Bone marrow (tissue), 2 donors: Measurements from ENCODE around the gene OR1L4.

Experiments
- DNase-seq, 2 donors: peaks; one replicate each; lab custom pipeline; 2025; lab: John Stamatoyannopoulos, UW

Gene OR1L4

GRCh38 chr9:122723690-122724089 is at the start of gene OR1L4:
OR1L4 (plus strand) TSS chr9:122723990; CDS start chr9:122723990, 0 bp downstream.
- DNase-seq, result no peak

GRCh38 chr9:122684851-122685250 is 38.9 kb upstream of the OR1L4 start:
- no peak for DNase-seq

- no peak for DNase-seq
These were observed 28.1 kb upstream of the OR1L4 start for GRCh38 chr9:122695696-122696095.

- DNase-seq, result no peak
These were observed 5.8 kb upstream of the OR1L4 start for GRCh38 chr9:122718038-122718437.

GRCh38 chr9:122719218-122719617 is 4.6 kb upstream of the OR1L4 start:
- no peak for DNase-seq

- no peak for DNase-seq
These were observed 18.2 kb downstream of the OR1L4 start, which contains the start of gene OR1L6 for GRCh38 chr9:122742003-122742402. OR1L6 (plus strand) TSS chr9:122742303; CDS start chr9:122749848, 7,545 bp downstream.

GRCh38 chr9:122754825-122755224 is 31.0 kb downstream of the OR1L4 start:
- DNase-seq, result no peak

- no peak for DNase-seq
These were observed 44.0 kb downstream of the OR1L4 start for GRCh38 chr9:122767817-122768216.
